ENCODE results near the gene TEX22.

TEX22 gene

DNA sequence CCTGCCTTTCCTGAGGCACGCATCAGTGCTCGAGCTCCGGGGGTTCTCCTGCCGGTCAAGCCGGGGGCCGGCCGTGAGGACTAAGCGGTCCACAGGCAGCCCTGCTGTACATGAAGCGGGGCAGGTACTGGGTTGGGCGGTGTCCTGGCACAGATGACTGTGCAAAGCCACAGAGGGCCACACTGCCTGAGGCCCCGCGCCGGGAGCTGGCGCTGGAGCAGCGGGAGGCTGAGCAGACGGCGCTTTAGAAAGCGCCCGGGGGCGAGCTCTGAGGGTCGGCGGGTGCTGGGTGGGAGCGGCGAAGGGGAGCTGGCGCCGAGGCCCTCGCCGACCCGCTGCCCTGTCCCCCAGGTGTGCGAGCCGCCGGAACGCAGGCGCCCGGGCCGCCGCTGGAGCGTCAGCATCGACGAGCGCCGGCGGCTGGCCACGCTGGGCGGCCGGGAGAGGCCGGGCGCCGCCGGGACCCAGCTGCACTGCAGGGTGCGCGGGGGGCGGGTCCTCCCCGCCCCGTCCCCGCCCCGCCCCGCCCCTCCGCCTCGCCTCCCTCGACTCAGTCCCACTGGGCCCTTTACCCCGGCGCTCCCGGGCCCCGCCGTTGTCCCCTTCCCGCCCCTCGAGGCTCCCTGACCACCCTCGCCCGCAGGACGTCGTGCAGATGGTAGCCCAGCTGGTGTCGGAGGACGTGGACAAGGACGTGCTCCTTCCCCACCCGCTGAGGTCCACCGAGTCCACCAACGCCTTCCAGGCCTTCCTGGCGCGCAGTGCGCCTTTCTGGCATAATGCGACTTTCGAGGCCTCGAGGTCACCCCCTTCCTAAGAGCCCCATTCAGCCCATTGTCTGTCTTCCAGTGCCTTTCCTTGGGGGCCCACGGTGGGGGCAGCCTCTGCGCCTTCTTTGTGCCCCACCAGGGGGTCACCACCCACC, 12.9 kb downstream of the TEX22 start:
- TF ChIP-seq, protein P1, sequence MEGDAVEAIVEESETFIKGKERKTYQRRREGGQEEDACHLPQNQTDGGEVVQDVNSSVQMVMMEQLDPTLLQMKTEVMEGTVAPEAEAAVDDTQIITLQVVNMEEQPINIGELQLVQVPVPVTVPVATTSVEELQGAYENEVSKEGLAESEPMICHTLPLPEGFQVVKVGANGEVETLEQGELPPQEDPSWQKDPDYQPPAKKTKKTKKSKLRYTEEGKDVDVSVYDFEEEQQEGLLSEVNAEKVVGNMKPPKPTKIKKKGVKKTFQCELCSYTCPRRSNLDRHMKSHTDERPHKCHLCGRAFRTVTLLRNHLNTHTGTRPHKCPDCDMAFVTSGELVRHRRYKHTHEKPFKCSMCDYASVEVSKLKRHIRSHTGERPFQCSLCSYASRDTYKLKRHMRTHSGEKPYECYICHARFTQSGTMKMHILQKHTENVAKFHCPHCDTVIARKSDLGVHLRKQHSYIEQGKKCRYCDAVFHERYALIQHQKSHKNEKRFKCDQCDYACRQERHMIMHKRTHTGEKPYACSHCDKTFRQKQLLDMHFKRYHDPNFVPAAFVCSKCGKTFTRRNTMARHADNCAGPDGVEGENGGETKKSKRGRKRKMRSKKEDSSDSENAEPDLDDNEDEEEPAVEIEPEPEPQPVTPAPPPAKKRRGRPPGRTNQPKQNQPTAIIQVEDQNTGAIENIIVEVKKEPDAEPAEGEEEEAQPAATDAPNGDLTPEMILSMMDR (IDR thresholded peaks at IDR 0.05; ENCODE audit: borderline replicate concordance, control extremely low read depth, extremely low read depth, insufficient read depth, missing control alignments) = no peak
- peak; percentile 92 for DNase-seq (ENCODE audit: low spot score)
- in situ Hi-C loops (cut with MboI; ENCODE audit: low sequenced_read_pairs, unreplicated experiment) = no loop called here

DNA sequence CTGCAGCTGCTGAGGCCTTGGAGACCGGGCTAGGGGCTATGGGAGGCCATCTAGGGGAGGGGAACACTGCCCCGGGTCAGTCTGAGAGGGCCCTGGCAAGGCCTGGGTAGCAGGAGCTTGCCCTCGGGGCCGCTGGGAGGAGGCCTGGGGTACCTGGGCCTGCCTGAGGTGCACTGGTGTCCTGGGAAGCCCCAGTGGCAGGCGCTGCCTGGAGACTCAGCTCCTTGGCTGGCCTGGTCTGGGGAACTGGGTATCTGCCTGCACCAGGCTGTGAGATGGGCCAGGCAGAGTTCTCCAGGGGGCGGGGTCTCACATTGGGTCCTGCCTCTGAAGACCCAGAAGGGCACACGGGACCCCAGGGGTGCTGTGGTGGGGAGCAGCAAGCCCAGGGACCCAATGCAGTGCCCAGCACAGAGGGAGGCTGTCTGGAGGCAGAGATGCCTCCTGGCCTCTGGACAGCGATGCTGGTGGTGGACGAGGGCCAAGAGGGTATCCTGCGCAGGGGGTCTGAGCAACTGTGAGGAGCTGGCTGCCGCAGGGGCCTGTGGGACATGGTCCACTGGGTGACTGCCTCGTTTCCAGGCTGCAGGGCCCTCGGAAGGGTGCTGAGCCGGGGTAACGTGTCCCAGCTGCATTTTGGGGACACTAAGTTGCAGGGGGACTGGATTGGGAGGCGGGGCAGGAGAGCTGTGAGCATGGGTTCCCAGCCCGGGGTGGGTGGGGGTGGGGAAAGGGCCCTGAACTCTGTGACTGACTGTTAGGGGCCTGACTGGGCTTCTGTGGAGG, 13.8 kb downstream of the TEX22 start:
- in situ Hi-C loops (cut with MboI; ENCODE audit: low sequenced_read_pairs, unreplicated experiment) = no loop called here
- DNase-seq (ENCODE audit: low spot score) = no peak
- TF ChIP-seq, protein P1 (IDR thresholded peaks at IDR 0.05; ENCODE audit: borderline replicate concordance, control extremely low read depth, extremely low read depth, insufficient read depth, missing control alignments) = no peak

DNA sequence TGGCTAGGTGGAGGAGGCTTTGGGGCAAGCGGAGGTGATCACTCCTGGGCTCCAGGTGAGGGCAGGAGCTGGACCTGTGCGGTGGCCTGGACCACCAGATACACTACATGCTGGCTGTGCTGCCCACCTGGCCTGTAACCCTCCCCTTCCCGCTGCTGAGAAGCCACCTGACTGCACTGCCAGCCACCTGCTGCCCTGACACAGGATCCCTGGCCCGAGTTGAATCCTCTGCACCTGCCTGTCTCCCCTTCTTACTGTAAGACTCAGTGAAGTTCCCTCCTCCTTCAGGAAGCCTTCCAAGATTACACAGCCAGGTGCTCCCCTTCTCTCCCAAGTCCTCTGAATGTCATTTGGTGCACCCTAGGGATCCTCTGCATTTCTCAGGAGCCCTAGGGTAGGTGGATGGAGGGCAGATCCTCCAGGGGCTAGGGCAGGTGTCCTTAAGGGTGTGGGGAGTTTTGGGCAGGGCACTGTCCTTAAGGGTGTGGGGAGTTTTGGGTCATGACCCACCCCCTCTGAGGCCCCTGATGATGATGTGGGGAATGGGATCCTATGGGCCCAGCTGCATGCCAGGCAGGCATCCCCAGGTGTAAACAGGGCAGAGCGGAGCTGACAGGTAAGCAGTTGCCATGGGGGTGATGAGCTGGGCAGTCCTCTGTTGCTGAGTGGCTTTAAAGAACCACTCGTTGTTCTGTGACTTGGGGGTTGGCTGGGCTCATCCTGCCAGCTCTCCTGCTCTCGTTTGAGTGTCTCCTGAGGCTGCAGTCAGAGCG, 14.6 kb downstream of the TEX22 start:
- TF ChIP-seq, protein P1 (IDR thresholded peaks at IDR 0.05; ENCODE audit: borderline replicate concordance, control extremely low read depth, extremely low read depth, insufficient read depth, missing control alignments) = no peak
- in situ Hi-C loops (cut with MboI; ENCODE audit: low sequenced_read_pairs, unreplicated experiment) = no loop called here
- DNase-seq (ENCODE audit: low spot score) = no peak

GRCh38 chr14:105413544-105413886, 15.2 kb downstream of the TEX22 start:
- TF ChIP-seq, protein P1 (IDR thresholded peaks at IDR 0.05; ENCODE audit: borderline replicate concordance, control extremely low read depth, extremely low read depth, insufficient read depth, missing control alignments) = no peak
- in situ Hi-C loops (cut with MboI; ENCODE audit: low sequenced_read_pairs, unreplicated experiment) = no loop called here
- DNase-seq (ENCODE audit: low spot score) = no peak

DNA sequence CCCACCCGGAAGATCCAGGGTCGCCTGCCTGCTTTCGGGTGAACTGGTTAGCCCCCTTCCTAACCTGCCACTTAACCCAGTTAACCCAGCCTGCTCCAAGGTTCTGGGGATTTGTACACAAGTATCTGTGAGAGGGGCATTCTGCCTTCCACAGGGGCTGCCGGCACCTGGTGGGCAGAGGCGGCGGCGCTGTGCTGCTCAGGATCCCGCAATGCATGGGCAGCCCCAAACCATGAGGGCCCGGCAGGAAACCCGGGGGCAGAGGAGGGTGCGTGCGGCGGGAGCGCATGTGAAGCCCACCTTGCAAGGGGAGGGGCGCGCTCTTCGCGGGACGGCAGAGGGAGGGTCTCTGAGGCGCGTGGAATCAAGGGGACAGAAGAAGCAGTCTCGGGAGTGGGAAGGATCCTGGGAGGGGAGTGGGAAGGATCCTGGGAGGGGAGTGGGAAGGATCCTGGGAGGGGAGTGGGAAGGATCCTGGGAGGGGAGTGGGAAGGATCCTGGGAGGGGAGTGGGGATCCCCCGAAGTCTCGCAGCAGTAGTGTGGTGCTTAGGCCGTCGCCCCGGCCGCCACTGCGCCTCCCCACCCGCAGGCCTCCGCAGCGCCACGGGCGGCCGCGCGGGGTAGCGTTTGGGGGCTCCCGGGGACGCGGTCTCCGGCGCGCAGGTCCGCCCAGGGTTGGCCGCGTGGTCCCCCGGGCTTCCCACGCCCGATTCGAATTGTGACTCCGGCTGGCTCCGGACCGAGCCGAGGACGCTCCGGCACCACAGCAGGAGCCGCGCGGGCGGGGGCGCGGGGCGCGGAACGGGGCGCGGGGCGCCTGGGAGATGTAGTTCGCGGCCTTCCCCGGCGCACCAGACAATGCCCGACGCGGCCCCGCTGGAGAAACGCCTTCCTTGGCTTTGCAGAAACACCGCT, 16.4 kb downstream of the TEX22 start:
- in situ Hi-C loops (cut with MboI; ENCODE audit: low sequenced_read_pairs, unreplicated experiment) = no loop called here
- TF ChIP-seq, protein P1 (IDR thresholded peaks at IDR 0.05; ENCODE audit: borderline replicate concordance, control extremely low read depth, extremely low read depth, insufficient read depth, missing control alignments) = peak; percentile 80
- DNase-seq (ENCODE audit: low spot score) = peak; percentile 89
